Subcutaneous adipose tissue (tissue), 4 donors: Measurements from ENCODE around the gene FOXF1. TPM values are rescaled to one million over a fixed set of nuclear protein-coding genes. Genes with fewer than 3 reads are reported as not detected.

ENCODE experiments used
- total RNA-seq, 4 donors: library from RNA; depleted of rRNA; stranded (reverse); fragments of >200 nt; gene quantifications; one replicate each; pipeline ENCODE4 v1.1.0, GENCODE V29; 2016
- TF ChIP-seq, protein P1 (sequence below): fragments of 450-650 bp; IDR thresholded peaks from one replicate; pipeline ENCODE4 v1.5.1; 2016; ENCODE audit warnings: low read depth, mild to moderate bottlenecking, control low read depth, antibody characterized with exemption, moderate library complexity

Gene FOXF1
- total RNA-seq, 4 donors from 2014 or later = 0.44 to 0.98 TPM; not detected in 2

DNA sequence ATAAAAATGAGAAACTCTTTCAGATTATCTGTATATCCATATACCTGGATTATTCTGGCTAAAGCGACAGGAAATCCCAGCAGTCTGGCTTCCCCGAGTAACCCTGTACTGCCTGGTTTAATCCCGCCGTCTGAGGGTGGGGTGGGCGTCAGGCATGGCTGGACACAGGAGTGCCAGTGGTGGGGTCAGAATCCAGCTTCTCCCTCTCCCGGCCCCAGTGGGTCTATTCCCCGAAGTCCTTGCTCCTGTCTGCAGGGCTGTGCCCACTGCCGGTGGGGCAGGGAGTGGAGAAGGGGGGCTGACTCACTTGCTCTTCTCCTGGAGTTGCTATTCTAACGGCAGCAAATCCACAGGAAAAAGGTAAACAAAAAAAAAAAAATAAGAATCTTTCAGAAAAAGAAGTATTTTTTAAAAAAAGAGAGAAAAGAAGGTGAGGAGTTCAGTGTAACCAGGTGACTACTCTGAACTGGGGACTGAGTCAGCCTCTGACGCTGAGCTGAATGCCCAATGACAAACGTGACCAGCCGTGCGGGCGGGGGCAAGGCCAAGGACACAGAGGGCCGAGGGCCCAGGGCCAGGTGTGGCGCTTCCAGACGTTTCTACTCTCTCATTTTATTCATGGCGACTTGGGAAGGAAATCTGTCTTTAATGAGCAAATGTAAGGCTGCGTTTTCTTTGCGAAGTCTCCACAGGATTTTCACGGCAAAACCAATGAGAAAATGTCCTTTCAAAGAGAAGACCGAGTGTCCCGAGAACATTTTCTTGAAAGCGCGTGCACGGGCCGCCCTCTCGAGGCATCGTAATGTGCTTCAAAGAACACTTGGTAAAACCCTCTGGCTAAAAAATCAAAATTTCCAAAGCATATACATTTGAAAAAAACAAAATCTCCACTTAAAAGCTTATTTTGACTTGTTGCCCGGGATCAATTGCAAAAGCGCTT lies 20.2 kb downstream of the FOXF1 start:
- TF ChIP-seq, protein P1, sequence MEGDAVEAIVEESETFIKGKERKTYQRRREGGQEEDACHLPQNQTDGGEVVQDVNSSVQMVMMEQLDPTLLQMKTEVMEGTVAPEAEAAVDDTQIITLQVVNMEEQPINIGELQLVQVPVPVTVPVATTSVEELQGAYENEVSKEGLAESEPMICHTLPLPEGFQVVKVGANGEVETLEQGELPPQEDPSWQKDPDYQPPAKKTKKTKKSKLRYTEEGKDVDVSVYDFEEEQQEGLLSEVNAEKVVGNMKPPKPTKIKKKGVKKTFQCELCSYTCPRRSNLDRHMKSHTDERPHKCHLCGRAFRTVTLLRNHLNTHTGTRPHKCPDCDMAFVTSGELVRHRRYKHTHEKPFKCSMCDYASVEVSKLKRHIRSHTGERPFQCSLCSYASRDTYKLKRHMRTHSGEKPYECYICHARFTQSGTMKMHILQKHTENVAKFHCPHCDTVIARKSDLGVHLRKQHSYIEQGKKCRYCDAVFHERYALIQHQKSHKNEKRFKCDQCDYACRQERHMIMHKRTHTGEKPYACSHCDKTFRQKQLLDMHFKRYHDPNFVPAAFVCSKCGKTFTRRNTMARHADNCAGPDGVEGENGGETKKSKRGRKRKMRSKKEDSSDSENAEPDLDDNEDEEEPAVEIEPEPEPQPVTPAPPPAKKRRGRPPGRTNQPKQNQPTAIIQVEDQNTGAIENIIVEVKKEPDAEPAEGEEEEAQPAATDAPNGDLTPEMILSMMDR = no peak

DNA sequence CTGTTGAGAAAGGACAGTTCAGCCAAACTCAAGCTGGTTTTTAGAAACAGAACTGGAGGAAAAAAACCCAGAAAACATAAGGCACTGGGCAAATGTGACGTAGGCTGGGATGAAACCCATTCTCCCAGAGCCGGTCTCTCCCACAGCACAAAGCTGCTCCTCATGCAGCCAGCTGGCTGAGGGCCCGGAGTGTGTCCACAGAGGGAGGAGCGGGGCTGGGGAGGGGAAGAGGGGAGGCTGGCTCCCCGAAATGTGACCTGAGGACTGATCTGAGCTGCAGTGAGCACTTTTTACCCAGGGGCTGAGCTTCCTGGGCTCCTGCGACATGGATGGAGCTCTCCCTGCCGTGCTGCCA lies 20.8 kb downstream of the FOXF1 start:
- TF ChIP-seq, protein P1 = no peak

DNA sequence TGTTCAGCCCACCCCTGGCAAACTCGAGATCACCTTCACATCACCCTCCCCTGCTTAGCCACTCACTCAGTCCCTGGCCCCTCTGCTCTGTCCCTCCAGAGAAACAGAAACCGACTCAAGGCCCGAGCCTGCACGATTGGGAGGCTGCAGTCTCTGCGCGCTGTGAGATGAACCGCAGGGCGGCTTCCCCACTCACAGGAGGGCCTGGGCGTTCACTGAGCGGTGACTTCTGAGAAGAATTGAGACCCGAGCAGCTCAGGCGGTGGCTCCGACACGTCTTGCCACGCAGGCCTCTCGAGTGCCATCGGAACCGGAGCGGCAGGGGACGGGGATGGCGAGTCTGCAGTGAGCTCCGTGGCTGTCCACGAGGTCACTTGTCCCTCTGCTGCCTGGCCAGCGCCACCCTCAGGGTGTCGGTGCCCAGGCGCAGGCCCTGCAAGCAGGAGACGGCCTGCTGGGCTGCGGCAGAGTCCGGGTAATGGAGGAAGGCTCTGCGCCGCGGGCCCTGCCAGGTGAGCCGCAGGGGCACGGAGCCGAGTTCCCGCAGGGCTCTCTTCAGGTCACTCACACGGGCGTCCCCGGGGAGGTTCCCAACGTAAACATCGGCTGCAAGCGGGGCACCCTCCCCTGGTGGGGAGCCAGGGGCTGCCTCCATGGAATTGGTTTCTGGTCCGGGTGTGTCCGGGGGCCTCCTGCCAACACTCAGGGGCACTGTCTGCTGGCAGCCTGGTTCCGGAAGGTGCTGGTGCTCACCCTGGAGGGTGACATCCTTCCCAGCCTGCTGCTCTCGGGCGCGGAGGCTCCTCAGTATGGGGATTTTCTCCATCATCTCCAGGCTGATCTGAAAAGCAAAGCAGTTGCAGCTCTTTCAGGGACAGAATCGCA lies 21.6 kb downstream of the FOXF1 start:
- TF ChIP-seq, protein P1 = no peak

DNA sequence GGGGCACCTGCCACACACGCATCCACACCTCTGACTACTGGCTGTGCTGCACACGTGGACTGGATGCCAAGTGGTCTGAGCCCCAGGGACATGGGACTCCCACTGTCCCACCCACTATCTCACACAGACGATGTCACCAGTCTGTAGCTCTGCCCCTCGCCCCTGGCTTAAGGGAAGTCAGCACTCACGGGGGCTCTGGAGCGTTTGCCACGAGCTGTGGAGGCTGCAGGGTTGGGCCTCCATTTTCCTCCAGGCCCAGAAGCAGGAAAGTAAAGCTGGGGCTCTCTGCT lies 22.1 kb downstream of the FOXF1 start:
- TF ChIP-seq, protein P1 = no peak

DNA sequence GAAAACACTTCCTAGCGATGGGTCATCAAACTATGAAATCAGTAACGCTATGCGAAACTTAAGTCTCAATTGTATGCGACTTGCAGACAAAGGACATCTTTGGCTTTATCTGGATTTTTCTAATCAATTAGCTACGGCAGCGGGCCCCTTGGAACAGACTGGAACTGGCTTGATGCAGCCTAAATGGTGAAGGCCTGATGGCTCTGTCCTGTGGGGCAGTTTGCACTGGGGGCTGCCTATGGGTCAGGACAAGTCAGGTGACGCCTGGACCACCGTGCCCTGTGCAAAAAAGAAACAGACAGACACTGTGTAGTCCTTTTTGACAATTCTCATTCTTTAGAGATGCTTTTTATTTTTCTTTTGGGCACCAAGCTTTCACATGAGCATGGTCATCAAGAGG lies 22.7 kb downstream of the FOXF1 start:
- TF ChIP-seq, protein P1 = no peak

DNA sequence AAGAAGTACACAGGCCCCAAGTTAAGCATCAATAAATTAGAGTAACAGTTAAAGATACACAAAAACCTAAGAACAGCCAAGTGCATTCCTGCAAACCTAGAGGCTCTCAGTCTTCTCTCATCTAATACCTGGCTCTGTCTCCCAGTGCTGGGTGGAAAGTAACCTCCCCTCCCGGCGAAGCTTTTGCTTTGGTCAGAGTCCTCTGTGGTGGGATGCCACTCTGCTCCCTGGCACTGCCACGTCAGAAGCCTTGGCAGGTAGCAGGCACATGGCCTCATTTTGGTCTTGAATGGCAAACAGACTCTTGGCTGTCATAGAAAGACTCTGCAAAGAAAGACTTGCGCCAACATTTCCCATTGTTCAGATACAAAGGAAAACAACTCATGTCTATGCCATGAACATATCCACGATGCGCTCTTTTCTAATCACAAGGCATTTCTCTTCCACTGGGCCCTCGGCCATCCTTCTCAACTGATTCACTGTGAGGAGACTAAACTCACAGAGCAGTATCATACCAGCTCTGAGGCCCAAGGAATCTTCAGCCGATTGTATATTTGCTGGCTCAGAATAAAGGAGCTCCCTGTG lies 23.5 kb downstream of the FOXF1 start:
- TF ChIP-seq, protein P1 = no peak
